Measurements from ENCODE around the gene KIAA1755. TPM values are rescaled to one million over a fixed set of nuclear protein-coding genes. Genes with fewer than 3 reads are reported as not detected.

Gene KIAA1755
- total RNA-seq, 1 donor from 2014 or later, result 0.16 TPM

DNA sequence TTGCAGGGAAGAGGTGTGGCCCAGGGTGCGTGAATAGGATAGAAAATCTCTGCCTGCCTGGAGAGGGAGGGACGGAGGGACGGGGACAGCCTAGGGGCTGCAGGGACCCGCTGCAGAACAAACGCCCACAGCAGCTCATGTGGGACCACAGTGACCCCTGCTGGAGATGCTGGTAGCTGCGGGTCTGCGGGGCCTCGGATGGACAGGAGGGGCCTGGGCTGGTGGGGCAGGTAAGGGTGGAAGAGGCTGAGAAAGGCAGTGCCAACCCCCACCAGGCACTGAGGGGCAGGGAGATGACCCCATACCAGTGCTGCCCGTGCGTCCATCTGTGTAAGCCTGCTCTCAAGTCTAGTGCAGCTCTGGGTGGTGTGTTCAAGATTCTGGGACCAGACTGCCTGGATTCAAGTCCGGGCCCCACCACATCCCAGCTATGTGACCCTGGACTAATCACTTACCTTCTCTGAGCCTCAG, 39.4 kb downstream of the KIAA1755 start:
- DNase-seq (ENCODE audit: low read depth), result peak; percentile 68

DNA sequence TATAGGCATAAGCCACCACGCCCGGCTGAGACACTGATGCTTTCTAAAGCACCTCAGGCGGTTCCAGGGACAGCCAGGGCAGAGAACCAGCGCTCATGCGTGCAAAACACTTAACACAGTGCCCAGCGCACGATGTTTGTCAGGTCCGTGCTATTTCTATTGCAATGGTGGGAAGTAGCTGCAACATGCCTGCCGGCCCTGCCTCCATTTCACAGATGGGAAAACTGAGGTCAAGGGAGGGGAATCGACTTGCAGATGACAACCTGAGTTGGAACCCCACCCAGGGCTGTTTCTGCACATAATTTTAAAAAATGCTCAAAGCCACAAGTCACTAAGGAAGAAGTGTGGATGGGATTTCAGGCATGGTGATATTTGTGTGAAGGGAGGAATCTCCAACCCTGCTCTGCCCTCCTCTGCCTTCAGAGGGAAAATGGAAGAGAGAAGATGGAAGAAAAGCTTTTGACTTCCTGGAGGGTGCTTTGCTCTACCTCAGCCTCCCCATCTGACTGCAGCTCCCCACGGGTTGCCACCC, 39.9 kb downstream of the KIAA1755 start:
- DNase-seq (ENCODE audit: low read depth), result no peak

DNA sequence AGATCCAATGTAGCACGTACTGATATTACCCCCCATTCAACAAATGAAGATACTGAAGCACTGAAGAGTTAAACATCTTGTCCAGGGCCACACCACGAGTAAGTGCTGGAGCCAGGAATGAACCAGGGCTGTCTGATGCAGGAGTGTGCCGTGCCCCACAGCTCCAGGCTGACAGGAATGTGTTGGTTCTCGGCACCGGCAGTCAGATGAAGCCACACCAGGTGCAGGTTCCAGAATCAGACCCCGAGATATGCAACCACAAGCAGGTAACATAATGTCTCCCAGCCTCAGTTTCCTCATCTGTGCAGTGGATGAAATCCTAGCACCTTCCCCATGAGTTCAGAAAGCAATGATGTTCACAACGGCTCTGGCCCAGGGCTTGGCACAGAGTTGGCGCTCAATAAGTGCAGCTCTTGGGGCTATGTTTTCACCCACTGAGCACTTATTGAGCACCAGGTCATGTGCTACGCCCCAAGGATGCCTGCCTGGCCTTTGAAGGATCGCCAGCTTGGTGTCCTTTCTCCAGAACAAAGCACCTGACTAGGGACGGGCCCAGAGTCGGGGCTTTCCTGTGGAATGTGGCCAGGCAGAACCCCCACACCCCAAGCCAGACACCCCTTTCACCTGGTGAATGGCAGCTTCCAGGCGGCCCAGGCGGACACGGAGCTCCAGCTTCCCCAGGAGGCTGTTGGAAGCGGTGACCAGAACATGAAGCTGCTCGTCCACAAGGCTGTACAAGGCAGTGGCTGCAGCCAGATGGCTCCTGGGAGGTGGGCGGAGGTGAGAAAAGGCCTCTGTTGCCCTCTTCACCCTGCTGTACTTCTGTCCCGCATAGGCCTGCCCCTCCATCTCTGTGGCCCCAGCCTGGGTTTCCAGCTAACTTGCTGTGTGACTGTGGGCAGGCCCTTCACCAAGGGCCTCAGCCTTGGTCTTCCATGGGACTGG, 41.3 kb downstream of the KIAA1755 start:
- DNase-seq (ENCODE audit: low read depth), result no peak

DNA sequence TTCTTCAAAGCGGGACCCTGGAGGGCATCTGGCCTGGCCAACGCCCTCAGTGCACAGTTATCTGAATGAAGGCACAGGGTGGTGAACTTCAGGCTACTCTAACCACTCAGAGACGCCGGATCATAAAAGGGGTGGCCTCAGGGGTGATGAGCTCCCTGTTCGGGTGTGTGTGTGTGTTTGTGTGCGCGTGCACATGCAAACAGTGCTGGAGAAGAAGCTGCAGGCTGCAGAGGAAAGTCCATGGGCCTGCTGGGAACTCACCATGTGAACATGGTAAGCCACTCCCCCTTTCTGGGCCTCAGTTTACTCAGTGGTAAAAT, 42.0 kb downstream of the KIAA1755 start:
- no peak for DNase-seq (ENCODE audit: low read depth)

DNA sequence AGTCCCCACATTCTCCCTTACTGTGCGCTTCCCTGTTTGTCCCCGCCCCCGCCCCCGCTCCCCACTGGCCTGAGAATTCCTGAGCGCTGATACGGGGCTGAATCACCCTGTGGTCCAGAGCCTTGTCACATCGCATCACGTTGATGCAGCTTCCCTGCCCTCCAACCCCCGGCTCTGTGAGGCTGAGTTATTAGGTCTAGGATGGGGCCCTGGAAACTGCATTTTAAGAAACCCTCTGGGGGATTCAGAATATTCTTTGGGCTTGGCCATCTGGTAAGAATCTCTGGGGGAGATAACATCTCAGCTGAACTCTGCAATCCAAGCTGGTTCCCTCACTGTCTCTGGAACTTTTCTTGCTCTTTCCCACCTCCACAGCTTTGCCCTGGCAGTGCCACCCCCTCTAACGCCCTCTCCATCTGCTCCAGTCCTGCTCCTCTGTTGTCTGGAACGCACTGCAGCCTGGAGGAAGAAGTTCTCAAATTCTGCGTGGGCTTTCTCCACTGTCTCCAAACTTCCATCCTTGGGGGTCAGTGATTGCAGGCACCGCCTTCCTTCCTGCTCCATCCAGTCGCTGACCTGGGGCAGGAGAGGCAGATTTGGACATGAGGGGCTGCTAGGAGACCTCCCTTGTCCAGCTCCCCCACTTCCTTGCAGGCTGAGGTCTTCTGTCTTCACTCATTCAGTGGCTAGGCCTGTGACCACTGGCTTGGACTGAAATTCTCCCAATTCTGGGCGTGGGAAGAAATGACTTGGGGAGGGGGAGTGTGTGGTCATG, 42.6 kb downstream of the KIAA1755 start:
- peak; percentile 85 for DNase-seq (ENCODE audit: low read depth)

DNA sequence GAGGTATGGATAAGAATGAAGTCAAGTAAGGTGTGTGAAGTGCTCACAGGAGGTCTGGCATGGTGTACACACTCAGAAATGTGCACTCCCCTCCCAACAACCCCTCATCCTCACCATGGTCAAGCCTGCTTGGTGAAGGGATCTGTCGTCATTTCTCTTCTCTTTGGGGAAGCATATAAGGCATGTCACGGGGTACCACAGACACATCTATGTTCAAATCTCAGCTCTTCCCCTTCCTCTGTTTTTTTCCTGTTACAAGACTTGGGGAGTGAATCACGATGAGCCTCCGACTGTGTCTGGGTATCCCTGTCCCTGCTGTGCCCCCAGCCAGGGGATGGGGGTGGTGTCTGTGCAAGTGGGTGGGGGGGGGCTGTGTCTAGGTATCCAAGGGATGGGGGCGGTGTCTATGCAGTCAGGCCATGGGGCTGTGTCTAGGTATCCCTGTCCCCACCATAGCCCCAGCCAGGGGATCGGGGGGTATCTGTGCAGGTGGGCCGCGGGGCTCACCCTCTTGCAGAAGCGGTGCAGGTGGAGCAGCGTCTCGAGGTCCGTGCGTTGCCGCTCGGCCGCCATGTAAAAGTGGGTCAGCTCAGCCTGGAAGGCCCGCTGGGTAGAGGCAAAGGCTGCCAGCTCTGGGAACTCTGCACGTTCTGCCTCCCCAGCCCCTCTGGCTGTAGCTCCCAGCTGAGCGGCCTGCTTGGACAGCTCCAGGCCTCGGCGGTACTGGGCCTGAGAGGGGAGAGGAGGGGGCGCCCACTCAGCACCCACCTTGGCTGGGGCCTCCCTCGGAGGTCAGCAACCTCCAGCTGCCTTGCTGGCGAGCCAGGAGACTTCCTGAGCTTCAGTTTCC, 43.6 kb downstream of the KIAA1755 start:
- DNase-seq (ENCODE audit: low read depth), result no peak

DNA sequence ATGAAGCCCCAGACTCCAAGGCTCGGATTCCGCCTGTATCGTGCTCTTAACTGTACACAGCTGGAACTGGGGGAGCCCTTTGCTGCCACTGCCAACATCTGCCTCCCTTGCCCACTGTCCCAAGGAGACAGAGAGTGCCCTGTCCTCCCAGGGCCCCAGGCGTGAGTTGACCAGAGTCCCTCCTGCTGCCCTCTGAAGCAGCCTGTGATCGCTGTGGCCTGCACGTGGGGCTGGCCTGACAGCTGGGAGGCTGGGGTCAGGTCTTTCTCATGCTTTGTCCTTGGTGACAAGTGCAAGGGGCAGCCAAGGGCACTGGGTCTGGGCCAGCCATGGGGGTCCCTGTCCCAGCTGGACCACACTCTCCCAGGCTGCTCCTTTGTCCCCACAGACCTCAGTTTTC, 44.3 kb downstream of the KIAA1755 start:
- peak; percentile 28 for DNase-seq (ENCODE audit: low read depth)

DNA sequence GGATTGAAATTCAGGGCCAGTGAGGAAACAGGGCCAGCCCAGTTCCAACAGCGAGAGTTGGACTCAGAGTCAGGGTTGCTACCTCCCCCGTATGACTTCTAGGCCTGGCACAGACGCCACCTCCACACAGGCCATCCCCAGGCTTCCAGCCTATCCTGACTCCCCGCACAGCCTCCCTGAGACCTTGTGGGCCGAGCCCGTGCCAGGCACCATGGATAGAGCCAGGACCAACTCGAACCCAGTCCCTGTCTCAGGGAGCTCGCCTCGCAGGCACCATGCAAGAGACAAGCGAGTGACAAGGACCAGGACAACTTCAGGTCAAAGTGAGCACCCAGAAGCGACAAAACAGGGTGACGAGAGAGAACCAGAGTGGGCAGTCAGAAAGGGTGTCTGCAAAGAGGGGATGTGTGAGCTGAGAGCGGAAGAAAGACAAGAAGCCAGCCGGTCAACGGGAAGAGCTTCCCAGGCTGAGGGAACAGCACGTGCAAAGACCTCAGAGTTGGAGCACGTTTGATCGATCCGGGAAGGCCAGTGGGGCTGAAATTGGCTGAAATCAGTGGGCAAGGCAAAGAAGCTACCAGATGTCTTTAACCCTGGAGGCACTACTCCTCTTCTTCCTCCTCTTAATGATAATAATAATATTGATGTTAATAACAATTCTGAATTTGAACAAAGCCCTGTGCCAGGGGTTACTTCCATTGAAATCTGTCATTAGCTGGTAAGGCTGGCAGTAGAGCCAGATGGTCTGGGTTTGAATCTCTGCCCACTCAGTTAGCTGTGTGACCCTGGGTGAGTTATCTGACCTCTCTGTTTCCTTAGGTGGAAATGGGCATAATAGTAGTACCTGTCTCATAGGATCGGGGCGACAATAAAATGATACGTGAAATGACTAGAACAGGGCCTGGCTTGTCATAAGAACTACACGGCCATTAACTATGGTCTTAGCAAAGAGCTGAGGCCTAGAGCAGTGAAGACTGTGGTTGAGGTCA, 45.0 kb downstream of the KIAA1755 start:
- no peak for DNase-seq (ENCODE audit: low read depth)

DNA sequence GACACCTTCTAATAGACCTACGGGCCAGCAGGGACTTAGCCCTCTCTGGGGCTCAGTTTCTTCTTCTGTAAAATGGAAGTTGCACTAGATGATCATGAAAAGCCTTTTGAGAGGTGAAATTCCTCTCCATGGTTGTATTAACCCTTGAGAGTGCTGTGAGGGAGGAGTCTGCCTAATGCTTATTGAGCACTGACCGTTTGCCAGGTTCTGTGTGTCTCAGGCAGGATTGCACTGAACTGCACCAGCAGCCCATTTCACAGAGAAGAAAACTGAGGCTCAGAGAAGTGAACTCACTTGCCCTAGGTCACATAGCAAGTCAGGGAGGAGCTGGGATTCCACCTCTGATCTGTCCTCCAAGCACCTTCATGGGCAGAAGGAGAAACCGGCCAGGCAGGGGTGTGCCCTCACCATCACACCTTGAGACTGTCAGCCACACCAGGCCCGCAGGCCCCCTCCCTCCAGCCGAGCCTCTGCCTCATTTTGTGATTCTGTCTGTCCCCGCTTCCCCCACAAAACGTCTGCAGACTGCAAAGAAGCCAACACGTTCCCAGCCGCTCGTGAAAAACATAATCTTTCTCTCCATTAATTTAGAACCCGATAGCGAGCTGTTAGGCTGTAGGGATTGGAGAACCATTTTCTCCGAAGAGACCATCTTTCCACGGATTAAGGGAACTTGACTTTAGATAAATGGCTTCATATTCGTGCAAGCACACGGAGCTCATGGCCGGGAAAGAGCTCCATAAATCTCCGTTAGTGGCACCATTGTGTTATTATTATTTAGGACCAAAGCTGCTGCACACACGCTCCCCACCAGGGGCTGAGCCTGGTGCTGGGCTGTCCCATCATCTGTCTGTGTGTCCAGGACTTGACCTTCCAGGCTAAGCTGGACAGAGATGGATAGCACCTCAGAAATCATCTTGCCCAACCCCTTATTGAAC, 46.0 kb downstream of the KIAA1755 start:
- DNase-seq (ENCODE audit: low read depth), result no peak

DNA sequence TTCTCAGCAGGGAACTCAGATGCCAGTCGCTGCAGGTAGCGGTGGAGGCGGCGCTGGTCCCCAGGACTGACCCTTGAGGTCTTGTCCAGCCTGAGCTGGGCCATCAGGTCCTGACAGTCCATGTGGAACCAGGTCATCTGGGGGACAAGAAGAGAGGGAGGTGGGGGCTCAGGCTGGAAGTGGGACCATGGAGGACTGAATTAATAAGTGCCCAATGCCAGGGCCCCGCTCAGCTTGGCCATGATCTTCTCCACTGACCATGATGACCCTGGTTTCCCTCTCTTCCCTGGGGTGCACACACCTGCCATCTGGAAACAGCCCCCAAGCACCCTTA, 47.0 kb downstream of the KIAA1755 start:
- DNase-seq (ENCODE audit: low read depth), result no peak

DNA sequence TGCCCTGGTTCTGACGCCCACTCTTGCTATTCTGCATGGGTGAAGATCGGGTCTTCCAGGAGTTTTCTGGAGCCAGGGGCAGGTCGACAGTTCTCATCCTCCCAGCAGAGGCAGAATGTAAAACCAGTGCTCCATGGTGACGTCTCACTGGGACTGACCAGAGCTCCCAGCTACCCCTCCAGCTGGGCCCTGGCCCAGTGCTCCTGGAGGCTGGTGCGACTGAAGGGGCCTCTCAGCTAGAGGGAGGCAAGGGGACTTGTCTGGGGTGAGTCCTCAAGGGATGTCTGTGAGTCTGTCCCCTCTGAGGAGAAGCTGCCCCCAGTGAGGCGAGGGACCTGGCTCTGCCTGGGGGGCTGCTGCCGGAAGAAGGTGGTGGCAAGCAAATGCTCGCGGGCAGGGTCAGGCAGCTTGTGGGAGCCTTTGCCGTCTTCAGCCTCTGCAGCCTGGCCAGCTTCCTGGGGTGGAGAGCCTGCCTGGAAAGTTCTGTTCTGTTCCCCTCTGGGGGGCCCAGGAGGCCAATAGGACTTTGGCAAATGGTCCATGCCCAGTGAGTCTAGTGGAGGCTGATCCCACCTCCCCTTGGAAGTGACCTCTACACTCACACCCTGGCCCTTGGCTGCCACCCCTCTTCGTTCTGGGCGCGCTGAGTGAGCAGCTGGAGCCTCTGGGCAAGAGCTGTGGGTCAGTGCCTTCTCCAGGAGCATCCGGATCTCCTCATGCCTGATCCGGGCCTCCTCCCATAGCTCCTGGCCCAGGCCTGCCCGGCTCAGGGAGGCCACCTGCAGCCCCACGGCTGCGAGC, 47.5 kb downstream of the KIAA1755 start:
- no peak for DNase-seq (ENCODE audit: low read depth)

DNA sequence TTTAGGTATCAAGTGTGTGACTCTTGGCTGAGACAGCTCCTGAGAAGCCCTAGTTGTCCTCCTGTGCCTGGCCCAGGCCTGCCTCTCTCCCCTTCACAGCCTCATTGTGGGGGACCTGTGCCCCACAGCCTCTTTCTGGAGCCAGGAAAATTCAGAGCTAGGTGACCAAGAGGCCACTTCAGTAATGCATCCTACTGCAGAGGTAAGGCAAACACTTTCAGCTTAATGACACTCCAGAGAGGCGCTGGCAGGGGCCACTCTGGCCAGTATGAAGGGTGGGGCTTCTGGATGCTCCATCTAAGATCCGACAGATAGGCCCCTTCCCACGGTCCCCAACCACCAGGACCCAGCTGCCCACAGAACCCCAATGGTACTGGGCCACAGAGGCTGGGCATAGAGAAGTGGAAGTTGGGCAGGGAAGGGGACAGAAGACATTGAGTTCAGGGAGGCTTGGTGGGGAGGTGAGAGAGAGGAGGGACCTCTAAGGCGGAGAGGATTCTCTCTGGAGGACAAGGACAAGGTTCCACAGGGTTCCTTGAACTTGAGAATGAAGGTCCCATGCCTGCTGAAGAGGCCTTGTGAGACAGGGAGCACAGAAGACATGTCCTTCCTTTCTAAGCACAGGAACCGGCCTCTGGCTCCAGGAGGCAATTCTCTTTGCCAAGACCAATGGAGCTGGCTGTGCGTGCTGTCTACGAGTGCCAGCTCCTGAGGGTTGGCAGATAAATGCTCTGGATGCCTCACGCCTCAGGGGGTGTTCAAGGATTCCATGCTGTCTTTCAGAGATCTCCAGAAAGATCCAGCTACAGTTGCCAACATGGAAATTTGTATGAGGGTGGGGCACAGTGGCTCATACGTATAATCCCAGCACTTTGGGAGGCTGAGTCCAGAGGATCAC, 49.1 kb downstream of the KIAA1755 start:
- no peak for DNase-seq (ENCODE audit: low read depth)

DNA sequence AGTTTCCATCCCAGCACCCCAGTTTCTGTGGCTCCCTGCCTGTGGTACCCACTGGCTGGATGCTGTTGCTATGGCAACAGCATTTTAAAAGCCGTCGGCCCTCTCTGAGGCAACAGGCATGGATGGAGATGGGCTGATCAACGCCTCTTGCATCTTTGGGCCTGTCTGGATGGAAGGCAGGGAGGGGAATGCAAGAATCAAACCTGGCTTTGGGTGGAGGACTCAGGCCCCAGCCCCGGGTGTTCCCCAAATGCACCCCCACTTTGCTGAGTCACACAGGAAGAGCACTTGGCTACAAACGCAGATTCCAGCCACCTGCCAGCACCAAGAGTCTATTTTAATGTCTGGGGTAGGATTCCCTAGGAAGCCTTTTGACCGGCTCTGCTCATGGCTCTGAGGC, 49.8 kb downstream of the KIAA1755 start:
- peak; percentile 50 for DNase-seq (ENCODE audit: low read depth)

DNA sequence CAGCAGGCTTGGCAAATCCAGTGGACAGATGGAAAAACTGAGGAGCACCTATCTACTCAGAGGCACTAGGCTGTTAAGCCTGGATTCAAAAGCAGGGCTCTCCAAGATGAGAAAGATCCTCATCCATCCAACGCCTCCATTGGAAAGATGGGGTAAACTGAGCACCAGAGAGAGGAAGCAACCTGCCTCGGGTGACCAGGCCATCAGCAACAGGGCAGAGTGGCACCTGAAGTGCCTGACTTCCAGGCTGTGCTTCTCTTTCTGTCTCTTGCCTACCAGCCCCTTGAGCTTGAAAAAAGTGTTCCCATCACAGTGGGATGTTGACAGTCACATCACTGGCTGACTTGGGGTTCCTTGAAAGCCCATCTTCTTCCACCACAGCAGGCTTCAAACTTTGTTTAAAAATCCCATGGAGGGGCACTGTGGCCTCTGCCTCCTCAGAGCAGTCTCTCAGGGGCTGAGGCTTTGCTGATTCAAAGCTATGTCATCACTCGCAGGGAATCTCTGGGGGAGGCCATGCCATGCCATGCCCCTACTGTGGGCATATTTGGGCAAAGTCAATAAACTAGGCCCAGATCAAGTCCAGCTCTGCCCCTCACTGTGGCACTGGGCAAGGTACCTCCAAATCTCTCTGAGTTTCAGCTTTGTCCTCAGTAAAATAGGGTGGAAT, 50.7 kb downstream of the KIAA1755 start:
- DNase-seq (ENCODE audit: low read depth), result no peak

DNA sequence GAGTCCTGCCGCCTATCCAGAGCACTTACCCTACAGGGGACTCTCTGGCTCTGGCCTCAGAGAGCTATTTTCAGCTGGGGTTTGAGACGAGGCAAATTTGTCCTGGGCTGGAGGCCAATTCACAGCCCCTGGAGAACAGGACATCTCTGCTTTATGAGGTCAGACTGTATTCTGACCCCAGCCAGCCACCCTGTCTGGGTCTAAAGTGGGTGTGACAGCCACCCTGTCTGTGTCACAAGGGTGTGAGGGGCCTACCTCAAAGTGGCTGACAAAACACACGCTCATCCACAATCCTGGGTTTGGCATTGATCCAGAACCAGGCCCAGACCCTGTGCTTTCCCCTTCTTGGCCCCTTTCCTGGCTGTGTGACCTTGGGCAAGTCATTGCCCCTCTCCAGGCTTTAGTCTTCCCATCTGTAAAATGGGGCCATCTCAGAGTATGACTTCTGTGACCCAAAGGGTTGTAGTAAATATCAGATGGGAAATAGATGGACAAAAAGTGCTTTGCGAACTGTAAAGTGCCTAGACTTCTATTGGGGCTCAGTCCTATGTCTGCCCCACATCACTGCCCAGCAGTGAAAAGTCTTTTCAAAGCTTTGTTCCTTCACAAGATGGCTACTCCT, 51.4 kb downstream of the KIAA1755 start:
- peak; percentile 73 for DNase-seq (ENCODE audit: low read depth)

DNA sequence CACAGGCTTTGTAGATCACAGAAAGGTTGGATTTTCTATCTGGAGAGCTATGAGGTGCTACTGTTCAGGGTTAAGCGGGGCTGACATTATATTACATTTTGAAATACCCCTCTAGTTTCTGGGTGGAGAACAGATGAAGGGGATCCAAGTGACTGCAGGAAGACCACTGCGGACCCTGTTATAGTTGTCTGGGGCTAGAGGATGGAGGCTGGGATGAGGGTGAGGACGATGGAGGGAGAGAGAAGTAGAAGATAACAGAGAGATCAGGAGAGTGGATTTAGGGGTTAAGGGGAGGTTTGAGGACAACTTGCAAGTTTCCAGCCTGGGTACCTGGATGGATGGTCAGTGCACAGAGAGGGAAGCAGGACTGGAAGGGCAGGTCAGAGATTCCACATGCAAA, 52.0 kb downstream of the KIAA1755 start:
- no peak for DNase-seq (ENCODE audit: low read depth)

Data from myocyte (in vitro differentiated cells).